K562 (cell line): ENCODE data around the gene RMI1. TPM values are rescaled to one million over a fixed set of nuclear protein-coding genes. Genes with fewer than 3 reads are reported as not detected.

Source experiments
- CAMTA2 ChIP-seq: fragments of 250-450 bp; sonication (Bioruptor Pico); conservative IDR thresholded peaks from 2 replicates; pipeline ENCODE4 v1.5.1; 2022
- E2F1 ChIP-seq: sonication (generic); formaldehyde crosslinking; IDR thresholded peaks from 2 replicates; pipeline ENCODE4 v1.8.1; 2023; ENCODE audit warnings: mild to moderate bottlenecking, missing genetic modification reagents, moderate library complexity
- ELF4 ChIP-seq: fragments of 450-650 bp; formaldehyde crosslinking; IDR thresholded peaks from 2 replicates; pipeline ENCODE4 v1.4.0; 2022; ENCODE audit warnings: missing genetic modification characterization
- GATAD2B ChIP-seq: fragments of 450-650 bp; IDR thresholded peaks from 2 replicates; pipeline ENCODE4 v1.6.1; 2017; ENCODE audit warnings: mild to moderate bottlenecking, borderline replicate concordance
- ILF3 ChIP-seq: fragments of 450-650 bp; IDR thresholded peaks from 2 replicates; pipeline ENCODE4 v1.6.1; 2018; ENCODE audit warnings: antibody characterized with exemption, mild to moderate bottlenecking, moderate library complexity, borderline replicate concordance
- JUND ChIP-seq, 2 experiments: IDR thresholded peaks; 2 replicates in 1 of 2; 3 replicates in 1 of 2; pipeline ENCODE4 v1.6.1; 2011; ENCODE audit warnings: borderline replicate concordance in 2 of 2, low read depth in 2 of 2, low read length in 2 of 2, improper control_type of control experiment in 1 of 2, missing biosample characterization in 1 of 2, missing genetic modification characterization in 1 of 2, missing genetic modification reagents in 1 of 2
- KAT8 ChIP-seq: fragments of 450-650 bp; IDR thresholded peaks from 2 replicates; pipeline ENCODE4 v1.6.1; 2016; ENCODE audit warnings: low read depth, mild to moderate bottlenecking
- KLF16 ChIP-seq: IDR thresholded peaks from 2 replicates; pipeline ENCODE4 v1.6.1; 2016; ENCODE audit warnings: antibody characterized with exemption
- MAFF ChIP-seq: IDR thresholded peaks from 2 replicates; pipeline ENCODE4 v1.6.1; 2012; ENCODE audit warnings: low read length, improper control_type of control experiment
- MECOM ChIP-seq: fragments of 250-450 bp; sonication (Bioruptor Pico); IDR thresholded peaks from 2 replicates; pipeline ENCODE4 v1.8.0; 2022; ENCODE audit warnings: inconsistent platforms
- PHF20 ChIP-seq: fragments of 450-650 bp; IDR thresholded peaks from 2 replicates; pipeline ENCODE4 v1.6.1; 2018; ENCODE audit not compliant: partially characterized antibody
- RBM15 ChIP-seq: fragments of 200-400 bp; formaldehyde crosslinking; IDR thresholded peaks from 2 replicates; pipeline ENCODE4 v1.6.1; 2018; ENCODE audit warnings: mild to moderate bottlenecking, low read length, moderate library complexity; ENCODE audit not compliant: insufficient read depth
- RNF219 ChIP-seq: fragments of 250-450 bp; sonication (Bioruptor Pico); IDR thresholded peaks from 2 replicates; pipeline ENCODE4 v1.5.0; 2022; ENCODE audit warnings: mild to moderate bottlenecking
- SMAD1 ChIP-seq: fragments of 150-350 bp; IDR thresholded peaks from 2 replicates; pipeline ENCODE4 v1.6.1; 2014; ENCODE audit warnings: low read length, low read depth; ENCODE audit not compliant: partially characterized antibody
- SMARCA5 ChIP-seq: fragments of 450-650 bp; IDR thresholded peaks from 2 replicates; pipeline ENCODE4 v1.6.1; 2016
- SREBF2 ChIP-seq: sonication (generic); formaldehyde crosslinking; IDR thresholded peaks from 2 replicates; pipeline ENCODE4 v1.4.0; 2020; ENCODE audit warnings: mild to moderate bottlenecking, missing genetic modification reagents
- TEAD1 ChIP-seq, 2 experiments: fragments of 450-650 bp in 1 of 2; sonication (generic) in 1 of 2; formaldehyde crosslinking; IDR thresholded peaks; 2 replicates each; pipeline versions ENCODE4 v1.4.0 to v1.8.0; 2020 to 2022; ENCODE audit warnings: mild to moderate bottlenecking in 2 of 2, missing genetic modification reagents in 1 of 2
- TFAM ChIP-seq: fragments of 250-450 bp; sonication (Bioruptor Pico); conservative IDR thresholded peaks from 2 replicates; pipeline ENCODE4 v1.5.0; 2021; ENCODE audit warnings: mild to moderate bottlenecking, moderate library complexity
- ZNF174 ChIP-seq: fragments of 250-450 bp; sonication (Bioruptor Pico); IDR thresholded peaks from 2 replicates; pipeline ENCODE4 v1.4.0; 2020; ENCODE audit warnings: mild to moderate bottlenecking
- polyA plus RNA-seq, 8 experiments: library from polyadenylated mRNA; depleted of rRNA in 4 of 8; stranded (reverse) in 5 of 8; unstranded in 3 of 8; fragments of >200 nt; fragmentation: Nextera tagmentation in 2 of 8; fragmentation: Illumina TruSeq in 1 of 8; extraction: Ambion mirVana in 2 of 8; extraction: Trizol in 1 of 8; gene quantifications; 2 replicates each; pipeline versions ENCODE4 v1.2.1 to v1.2.3, GENCODE V29; 2011 to 2014; ENCODE audit warnings: inconsistent platforms in 1 of 8, missing spikeins in 1 of 8
- total RNA-seq, 7 experiments: library from RNA; depleted of rRNA in 6 of 7; stranded (reverse); fragments of >200 nt in 6 of 7; fragmentation: Illumina TruSeq in 2 of 7; extraction: Trizol in 2 of 7; gene quantifications; 2 replicates each; pipeline versions ENCODE4 v1.2.1 to v1.2.3, GENCODE V29; 2011 to 2021; ENCODE audit warnings: low replicate concordance in 1 of 7
- TF ChIP-seq, protein P1 (sequence below): fragments of 450-650 bp; IDR thresholded peaks from 2 replicates; pipeline ENCODE4 v1.6.1; 2018; ENCODE audit warnings: mild to moderate bottlenecking, low read depth; ENCODE audit not compliant: partially characterized antibody

RMI1 gene
- total and polyA plus RNA-seq, 9 of the 15 experiments (the other 6 are each of a cell fraction or from before 2014, with no cell fraction given), result 3.0 to 17.4 (median 10.6) TPM

- TF ChIP-seq, protein P1, sequence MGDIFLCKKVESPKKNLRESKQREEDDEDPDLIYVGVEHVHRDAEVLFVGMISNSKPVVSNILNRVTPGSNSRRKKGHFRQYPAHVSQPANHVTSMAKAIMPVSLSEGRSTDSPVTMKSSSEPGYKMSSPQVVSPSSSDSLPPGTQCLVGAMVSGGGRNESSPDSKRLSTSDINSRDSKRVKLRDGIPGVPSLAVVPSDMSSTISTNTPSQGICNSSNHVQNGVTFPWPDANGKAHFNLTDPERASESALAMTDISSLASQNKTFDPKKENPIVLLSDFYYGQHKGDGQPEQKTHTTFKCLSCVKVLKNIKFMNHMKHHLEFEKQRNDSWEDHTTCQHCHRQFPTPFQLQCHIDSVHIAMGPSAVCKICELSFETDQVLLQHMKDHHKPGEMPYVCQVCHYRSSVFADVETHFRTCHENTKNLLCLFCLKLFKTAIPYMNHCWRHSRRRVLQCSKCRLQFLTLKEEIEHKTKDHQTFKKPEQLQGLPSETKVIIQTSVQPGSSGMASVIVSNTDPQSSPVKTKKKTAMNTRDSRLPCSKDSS, result no peak
- no peak for TF ChIP-seq ZNF174 (CRISPR knock-in tag)
- TF ChIP-seq ILF3, result no peak
- TF ChIP-seq GATAD2B, result no peak
- TF ChIP-seq MAFF, result no peak
- TF ChIP-seq TEAD1 (CRISPR knock-in tag; IDR thresholded peaks at IDR 0.05), result no peak
- TF ChIP-seq ELF4 (CRISPR knock-in tag), result no peak
- TF ChIP-seq RNF219, result no peak
- no peak for TF ChIP-seq JUND (IDR thresholded peaks at IDR 0.05; ENCODE audit: borderline replicate concordance, low read depth, low read length)
- no peak for TF ChIP-seq JUND (tag; IDR thresholded peaks at IDR 0.05; ENCODE audit: borderline replicate concordance, low read depth, low read length)
- TF ChIP-seq E2F1, result no peak
- no peak for TF ChIP-seq MECOM (CRISPR knock-in tag)
- TF ChIP-seq RBM15, result no peak
- TF ChIP-seq PHF20, result no peak
- 0 out of 2 replicates have a peak, but pooled peaks have one; percentile 2 for TF ChIP-seq KLF16
- peak; percentile 65 for TF ChIP-seq SMAD1
- no peak for TF ChIP-seq CAMTA2 (CRISPR knock-in tag)
- TF ChIP-seq SREBF2 (CRISPR knock-in tag), result no peak
- no peak for TF ChIP-seq SMARCA5
- TF ChIP-seq KAT8, result no peak
- TF ChIP-seq TFAM, result no peak
These were observed 702 bp upstream of the RMI1 start, which contains the start of gene HNRNPK (continued) for GRCh38 chr9:83979812-83980394.
